ENCODE data around the gene PTPRN2. TPM values are rescaled to one million over a fixed set of nuclear protein-coding genes. Genes with fewer than 3 reads are reported as not detected.
"Not testable (repeated sequence)": the region's sequence is repeated elsewhere in the genome, so short reads cannot be mapped to it uniquely, and the experiment has no call there.

The PTPRN2 gene
- polyA plus RNA-seq, 3 donors = 6.8 to 7.9 (median 7.2) TPM

DNA sequence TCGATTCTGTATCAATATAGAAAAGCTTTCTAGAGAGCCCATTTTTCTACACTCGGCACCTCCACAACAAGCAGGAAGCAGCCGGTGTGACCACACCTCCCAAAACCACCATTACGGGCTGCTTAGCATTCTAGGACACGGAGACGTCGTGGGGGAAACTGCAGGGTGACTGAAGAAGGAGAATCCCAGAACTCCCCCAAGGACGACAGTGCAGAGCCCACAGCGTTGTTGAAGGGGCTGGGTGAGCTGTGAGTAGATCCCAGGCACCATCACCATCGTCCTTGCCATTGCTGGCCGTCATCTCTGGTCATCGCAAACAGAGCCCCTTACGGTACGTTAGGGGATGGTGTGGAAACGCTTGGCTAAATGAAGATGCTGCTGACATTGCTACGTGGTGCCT, 351.8 kb downstream of the PTPRN2 start:
- DNase-seq (ENCODE audit: low read depth in 3 of 3, low spot score in 2 of 3) = no peak

- DNase-seq (ENCODE audit: low read depth in 3 of 3, low spot score in 2 of 3) = no peak
These were observed 357.7 kb downstream of the PTPRN2 start for GRCh38 chr7:158229945-158230344.

GRCh38 chr7:158228986-158229385, 358.6 kb downstream of the PTPRN2 start:
- no peak for DNase-seq (ENCODE audit: low read depth in 3 of 3, low spot score in 2 of 3)

GRCh38 chr7:158228131-158228530, 359.5 kb downstream of the PTPRN2 start:
- no peak for DNase-seq (ENCODE audit: low read depth in 3 of 3, low spot score in 2 of 3)

DNA sequence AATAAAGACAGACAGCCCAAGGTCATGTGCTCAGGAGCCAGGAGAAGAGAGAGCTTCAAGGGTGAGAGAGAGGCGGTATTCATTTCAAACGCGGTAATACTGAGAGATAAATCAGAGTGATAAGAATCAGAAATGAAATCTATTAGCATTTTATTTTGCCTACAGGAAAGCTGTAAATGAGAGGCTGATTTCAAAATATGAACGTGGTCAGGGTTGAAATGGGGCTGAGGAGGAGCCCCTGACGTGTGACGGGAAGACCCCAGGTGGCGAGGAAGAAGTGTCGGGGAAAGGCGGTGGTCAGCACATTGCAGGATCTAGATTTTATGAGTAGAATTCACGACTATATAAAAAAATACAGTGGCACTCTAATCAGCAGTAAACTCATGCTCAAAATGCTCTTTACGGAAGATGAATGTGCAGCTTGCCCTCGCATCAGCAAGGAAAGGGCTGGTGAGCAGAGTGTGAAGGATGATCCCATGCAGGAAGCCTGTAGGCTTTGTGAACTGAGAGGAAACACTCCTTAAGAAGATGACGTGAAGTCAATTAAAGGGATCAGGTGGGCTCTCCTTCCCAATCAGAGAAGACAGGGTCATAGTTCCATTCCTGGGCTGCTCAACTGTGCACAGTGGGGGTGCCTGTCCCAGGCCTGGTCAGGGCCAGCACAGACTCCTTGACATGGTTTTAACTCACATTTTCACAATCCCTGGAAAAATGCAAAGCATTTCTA, 360.2 kb downstream of the PTPRN2 start:
- no peak for DNase-seq (ENCODE audit: low read depth in 3 of 3, low spot score in 2 of 3)

DNA sequence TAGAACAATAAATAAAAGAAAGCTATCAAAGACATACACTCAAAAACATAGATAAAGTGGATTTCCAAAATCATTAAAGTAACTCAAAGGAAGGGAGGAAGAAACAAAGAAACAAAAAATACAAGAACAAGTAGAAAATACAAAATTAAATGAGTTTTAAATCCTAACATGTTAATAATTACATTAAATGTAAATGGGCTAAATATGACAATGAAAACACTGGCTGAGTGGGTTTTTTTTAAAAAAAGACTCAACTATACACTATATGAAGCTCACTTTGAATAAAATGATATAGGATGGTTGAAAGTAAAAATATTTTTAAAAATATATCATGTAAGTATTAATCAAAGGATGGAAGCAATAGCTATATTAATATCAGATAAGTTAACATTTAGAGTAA, 371.4 kb downstream of the PTPRN2 start:
- no peak for DNase-seq (ENCODE audit: low read depth in 3 of 3, low spot score in 2 of 3)

DNA sequence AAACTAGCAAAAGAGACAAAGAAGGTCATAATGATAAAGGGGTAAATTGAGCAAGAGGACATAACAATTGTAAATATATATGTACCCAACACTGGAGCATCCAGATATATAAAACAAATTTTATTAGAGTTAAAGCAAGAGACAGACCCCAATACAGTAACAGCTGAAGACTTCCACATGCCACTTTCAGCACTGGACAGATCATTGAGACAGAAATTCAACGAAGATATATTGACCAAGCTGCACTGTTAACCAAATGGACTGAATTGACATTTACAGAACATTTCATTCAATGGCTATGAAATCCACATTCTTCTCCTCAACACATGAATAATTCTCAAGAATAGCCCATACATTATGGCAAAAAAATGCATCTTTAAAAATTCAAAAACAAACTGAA, 378.2 kb downstream of the PTPRN2 start:
- no peak for DNase-seq (ENCODE audit: low read depth in 3 of 3, low spot score in 2 of 3)

- DNase-seq (ENCODE audit: low read depth in 3 of 3, low spot score in 2 of 3) = no peak
These were observed 381.3 kb downstream of the PTPRN2 start for GRCh38 chr7:158206341-158206740.

DNA sequence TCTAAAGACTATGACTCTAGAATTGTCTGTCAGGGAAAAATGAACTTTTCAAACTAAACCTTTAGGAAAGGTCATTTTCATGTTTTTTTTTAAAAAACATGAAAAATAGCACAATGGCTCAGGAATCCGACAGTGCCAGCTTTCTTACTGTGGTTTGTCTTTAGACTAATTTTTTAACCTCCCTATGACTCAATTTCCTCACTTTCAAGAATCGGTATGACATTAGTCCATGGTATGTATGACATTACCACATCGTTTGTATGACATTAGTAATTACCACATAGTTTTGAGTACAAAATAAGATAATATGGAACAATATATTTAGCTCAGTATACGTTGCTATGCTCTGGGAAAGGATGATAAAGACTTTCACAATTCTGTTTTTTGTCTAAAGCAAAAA, 383.2 kb downstream of the PTPRN2 start:
- no peak for DNase-seq (ENCODE audit: low read depth in 3 of 3, low spot score in 2 of 3)

DNA sequence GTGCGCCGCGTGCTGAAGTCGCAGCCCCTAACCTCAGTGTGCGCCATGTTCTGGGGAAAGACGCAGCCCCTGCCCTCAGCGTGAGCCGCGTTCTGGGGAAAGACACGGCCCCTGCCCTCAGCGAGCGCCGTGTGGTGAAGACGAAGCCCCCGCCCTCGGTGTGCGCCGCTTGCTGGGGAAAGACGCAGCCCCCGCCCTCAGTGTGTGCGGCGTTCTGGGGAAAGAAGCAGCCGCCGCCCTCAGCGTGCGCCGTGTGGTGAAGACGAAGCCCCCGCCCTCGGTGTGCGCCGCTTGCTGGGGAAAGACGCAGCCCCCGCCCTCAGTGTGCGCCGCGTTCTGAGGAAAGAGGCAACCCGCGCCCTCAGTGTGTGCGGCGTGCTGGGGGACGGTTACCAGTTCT, 383.7 kb downstream of the PTPRN2 start:
- not testable (repeated sequence) for DNase-seq (ENCODE audit: low read depth in 3 of 3, low spot score in 2 of 3)

DNA sequence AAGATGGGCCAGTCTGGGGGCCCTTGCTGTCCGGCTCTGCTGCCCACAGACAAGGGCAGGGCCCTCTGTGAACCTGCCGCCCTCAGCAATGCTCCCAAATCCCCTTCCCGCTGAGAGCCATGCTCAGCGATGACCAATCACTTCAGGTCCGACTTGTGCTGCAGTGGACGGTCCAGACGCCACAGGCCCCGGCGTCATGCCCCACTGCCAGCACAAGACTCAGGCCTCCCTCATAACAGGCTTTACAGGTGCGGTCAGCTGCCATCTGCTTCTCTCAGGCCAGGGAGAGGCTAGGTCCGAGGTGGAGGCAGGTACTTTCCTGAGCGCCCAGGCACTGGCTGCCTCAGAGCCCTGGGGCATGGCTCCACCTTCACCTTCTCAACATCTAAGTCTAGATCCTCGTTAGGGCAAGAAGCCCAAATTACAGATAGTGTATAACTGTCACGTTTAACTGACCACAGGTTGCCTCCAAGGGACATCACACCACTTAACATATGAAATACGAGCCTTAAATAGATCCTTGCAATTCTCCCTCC, 393.2 kb downstream of the PTPRN2 start:
- DNase-seq (ENCODE audit: low read depth in 3 of 3, low spot score in 2 of 3) = no peak

GRCh38 chr7:158193446-158193845, 394.2 kb downstream of the PTPRN2 start:
- no peak for DNase-seq (ENCODE audit: low read depth in 3 of 3, low spot score in 2 of 3)

DNA sequence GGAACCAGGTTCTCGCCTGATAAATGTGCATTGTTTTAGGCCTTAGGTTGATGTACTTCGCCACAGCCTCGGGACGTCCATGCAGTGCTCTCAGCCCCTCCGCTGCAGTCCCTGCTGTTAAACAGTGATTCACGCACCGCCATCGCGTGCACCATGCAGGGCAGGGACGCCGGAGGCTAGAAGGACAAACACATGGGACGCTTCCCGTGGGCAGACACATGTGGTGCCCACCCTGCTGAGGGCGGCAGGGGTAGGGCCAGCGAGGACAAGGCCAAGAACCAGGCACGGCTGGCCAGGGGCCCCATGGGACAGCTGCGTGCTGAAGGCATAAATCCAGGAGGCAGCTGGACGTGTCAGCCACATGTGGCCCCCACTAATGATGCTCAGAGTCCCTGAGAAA, 394.7 kb downstream of the PTPRN2 start:
- no peak for DNase-seq (ENCODE audit: low read depth in 3 of 3, low spot score in 2 of 3)

GRCh38 chr7:158192184-158192835, 395.3 kb downstream of the PTPRN2 start:
- DNase-seq (ENCODE audit: low read depth in 3 of 3, low spot score in 2 of 3) = no peak

GRCh38 chr7:158191671-158192070, 396.0 kb downstream of the PTPRN2 start:
- no peak for DNase-seq (ENCODE audit: low read depth in 3 of 3, low spot score in 2 of 3)

DNA sequence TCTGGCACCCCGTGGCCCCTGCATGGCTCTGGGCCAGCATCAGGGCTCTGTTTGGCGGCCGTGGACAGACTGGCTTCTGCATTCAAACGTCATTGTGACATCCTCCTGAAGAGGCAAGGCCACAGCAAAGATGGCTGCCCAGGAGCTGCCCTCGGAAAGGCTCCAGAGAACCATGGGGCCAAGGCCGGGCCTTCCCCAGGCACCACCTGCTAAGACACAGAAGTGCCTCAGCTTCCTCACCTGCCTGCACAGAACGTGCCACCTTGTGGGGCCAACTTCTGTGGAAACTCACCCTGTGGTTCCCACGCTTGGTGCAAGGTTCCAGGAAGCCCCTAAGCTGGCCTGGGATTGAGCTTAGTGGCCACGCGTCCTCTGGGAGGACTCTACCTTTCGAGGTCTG, 396.9 kb downstream of the PTPRN2 start:
- DNase-seq (ENCODE audit: low read depth in 3 of 3, low spot score in 2 of 3) = no peak

- DNase-seq (ENCODE audit: low read depth in 3 of 3, low spot score in 2 of 3) = no peak
These were observed 398.9 kb downstream of the PTPRN2 start for GRCh38 chr7:158188676-158189075.

DNA sequence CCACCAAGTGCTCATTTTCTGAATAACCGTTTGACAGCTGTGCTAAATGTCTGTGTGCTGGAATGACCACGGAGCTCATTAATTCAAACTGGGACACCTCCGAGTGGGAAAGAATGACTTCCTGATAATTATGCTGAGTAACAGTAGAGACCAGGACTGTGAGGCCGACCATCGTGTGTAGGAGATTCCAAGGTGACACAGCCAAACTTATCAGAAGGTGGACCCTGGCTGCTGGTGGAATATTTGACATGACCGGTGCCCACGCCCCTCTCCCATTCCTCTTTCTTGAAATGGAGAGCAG, 400.0 kb downstream of the PTPRN2 start:
- no peak for DNase-seq (ENCODE audit: low read depth in 3 of 3, low spot score in 2 of 3)

DNA sequence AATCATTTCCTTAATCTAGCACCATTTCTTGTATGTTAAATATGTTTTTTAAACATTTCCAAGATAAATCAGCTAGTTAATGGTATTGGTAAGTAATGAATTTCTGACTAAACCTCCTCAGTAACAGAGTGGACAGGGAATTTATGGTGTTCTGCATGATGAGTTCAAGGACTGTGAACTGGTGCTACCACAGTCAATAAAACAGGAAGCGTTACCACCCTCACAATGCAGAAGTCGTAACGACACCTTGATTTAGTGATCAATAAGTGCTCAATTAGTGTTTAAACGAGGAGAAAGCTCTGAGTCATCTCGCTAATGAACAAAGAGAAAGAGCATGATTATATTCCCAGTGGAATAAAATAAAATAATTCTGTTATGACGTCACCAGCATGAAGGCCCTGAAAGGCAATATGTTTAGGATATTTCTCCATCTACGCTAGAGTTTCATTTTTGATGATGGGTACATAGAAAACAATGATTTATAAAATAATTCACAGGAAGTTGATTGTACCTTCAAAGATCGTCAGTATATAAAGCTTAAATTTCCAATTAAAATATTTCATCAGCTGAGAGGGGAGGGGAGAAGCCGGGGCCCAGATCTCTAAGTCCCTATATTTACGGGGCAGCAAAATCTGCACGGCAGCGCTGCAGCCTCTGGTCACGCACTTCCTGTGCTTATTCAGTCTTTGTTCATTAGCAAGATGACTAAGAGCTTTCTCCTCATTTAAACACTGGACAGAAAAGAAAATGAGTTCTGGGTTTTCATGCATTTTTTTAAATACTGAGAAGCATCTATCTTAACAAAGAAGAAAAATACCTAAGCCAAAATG, 400.5 kb downstream of the PTPRN2 start:
- DNase-seq (ENCODE audit: low read depth in 3 of 3, low spot score in 2 of 3) = no peak

GRCh38 chr7:158186406-158186805, 401.2 kb downstream of the PTPRN2 start:
- DNase-seq (ENCODE audit: low read depth in 3 of 3, low spot score in 2 of 3) = no peak

DNA sequence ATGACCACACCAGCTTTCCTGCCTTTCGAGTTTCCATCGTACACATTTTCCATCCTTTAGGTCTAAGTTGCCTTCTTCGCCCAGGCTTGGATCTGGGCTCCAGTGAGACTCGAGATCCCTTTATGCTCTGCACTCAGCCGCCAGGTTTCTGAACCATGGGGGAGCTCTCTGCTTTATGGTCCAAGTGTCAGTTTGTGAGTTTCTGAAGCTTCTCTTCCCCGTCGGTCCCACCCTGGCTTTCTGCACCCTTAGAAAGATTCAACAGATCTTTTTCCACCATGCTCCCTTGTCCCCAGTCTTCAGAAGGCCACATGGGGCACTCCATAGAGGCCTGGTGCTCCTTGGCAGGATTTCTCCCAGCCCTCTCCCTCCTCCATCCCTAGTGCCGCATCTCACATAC, 402.0 kb downstream of the PTPRN2 start:
- no peak for DNase-seq (ENCODE audit: low read depth in 3 of 3, low spot score in 2 of 3)

- DNase-seq (ENCODE audit: low read depth in 3 of 3, low spot score in 2 of 3) = no peak
These were observed 404.2 kb downstream of the PTPRN2 start for GRCh38 chr7:158183431-158183830.

Measured in right renal cortex interstitium (tissue), 3 donors.